Measurements from ENCODE around the gene FAM110D.

Gene FAM110D

DNA sequence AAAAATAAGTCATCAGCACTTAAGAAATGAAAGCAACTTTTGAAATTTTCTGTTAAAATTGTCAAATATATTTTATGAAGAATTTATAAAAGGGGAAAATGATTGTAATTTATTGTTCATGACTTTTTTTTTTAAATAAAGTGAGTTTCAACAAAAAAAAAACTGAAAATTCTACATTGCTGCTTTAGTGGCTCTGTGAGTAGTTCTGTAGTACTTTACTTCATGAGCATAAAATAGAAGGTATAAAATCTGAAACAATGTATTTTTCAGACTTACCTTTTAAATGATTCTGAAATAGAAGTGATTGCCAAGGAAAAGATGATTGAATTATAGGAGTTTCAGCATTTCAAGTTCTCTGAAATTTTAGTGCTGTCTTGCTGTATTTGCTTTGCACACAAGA is 33.5 kb upstream of the FAM110D start:
- H3K4me3 ChIP-seq (ENCODE audit: low read length), result no peak overlapping the region

DNA sequence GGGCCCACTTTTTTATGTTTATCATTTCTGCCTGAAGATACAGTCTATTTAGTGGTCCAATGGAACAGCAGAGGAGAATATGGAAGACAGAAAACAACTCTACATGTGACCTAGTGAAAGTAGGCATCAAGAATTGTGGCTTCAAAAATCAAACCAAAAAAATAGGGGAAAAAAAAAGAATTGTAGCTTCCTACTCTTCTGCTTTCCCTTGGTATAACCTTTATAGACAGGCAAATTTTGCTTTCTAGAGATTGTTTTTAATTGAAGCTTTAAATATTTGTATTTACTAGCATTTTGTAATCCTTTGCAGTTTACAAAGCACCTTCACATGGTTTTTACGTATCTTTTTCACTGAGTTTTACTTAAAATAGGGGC is 32.9 kb upstream of the FAM110D start:
- no peak overlapping the region for H3K4me3 ChIP-seq (ENCODE audit: low read length)
- DNase-seq (ENCODE audit: low read depth), result no peak
- TF ChIP-seq, protein P1, sequence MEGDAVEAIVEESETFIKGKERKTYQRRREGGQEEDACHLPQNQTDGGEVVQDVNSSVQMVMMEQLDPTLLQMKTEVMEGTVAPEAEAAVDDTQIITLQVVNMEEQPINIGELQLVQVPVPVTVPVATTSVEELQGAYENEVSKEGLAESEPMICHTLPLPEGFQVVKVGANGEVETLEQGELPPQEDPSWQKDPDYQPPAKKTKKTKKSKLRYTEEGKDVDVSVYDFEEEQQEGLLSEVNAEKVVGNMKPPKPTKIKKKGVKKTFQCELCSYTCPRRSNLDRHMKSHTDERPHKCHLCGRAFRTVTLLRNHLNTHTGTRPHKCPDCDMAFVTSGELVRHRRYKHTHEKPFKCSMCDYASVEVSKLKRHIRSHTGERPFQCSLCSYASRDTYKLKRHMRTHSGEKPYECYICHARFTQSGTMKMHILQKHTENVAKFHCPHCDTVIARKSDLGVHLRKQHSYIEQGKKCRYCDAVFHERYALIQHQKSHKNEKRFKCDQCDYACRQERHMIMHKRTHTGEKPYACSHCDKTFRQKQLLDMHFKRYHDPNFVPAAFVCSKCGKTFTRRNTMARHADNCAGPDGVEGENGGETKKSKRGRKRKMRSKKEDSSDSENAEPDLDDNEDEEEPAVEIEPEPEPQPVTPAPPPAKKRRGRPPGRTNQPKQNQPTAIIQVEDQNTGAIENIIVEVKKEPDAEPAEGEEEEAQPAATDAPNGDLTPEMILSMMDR (conservative IDR thresholded peaks at IDR 0.05; ENCODE audit: low read depth, low read length), result no peak

More for the DNA sequence above, 33.5 kb upstream of the FAM110D start:
- DNase-seq (ENCODE audit: low read depth), result no peak
- TF ChIP-seq, protein P1 (conservative IDR thresholded peaks at IDR 0.05; ENCODE audit: low read depth, low read length), result no peak

DNA sequence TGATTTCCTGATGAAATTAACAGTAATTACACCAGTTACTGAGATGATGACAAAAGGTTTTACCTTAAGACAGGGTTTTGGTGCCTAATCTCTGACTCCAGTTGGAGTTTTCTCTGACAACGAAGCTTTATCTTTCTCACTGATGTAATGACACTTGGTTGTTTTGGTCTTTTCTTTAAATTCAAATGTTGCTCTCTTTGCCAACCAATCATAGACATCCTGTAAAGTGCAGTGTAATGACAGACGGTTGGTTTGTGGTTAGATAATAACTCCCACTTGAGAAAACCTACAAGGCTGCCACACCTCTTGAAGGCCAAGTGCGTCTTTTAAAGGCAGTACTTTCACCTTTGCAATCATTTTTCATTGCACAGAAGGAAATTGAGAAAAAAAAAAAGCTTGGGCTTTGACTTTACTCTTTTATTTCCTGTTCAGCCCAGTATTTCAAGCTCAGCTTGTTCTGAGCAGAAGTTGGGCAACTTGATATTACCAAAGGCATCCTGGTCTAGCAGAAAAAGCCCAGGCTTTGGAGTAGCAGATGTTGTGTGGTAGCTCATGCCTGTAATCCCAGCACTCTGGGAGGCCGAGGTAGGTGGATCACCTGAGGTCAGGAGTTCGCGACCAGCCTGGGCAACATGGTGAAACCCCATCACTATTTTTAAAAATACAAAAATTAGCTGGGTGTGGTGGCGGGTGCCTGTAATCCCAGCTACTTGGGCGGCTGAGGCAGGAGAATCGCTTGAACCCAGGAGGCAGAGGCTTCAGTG is 32.4 kb upstream of the FAM110D start:
- no peak overlapping the region for H3K4me3 ChIP-seq (ENCODE audit: low read length)
- TF ChIP-seq, protein P1 (conservative IDR thresholded peaks at IDR 0.05; ENCODE audit: low read depth, low read length), result no peak
- no peak for DNase-seq (ENCODE audit: low read depth)

DNA sequence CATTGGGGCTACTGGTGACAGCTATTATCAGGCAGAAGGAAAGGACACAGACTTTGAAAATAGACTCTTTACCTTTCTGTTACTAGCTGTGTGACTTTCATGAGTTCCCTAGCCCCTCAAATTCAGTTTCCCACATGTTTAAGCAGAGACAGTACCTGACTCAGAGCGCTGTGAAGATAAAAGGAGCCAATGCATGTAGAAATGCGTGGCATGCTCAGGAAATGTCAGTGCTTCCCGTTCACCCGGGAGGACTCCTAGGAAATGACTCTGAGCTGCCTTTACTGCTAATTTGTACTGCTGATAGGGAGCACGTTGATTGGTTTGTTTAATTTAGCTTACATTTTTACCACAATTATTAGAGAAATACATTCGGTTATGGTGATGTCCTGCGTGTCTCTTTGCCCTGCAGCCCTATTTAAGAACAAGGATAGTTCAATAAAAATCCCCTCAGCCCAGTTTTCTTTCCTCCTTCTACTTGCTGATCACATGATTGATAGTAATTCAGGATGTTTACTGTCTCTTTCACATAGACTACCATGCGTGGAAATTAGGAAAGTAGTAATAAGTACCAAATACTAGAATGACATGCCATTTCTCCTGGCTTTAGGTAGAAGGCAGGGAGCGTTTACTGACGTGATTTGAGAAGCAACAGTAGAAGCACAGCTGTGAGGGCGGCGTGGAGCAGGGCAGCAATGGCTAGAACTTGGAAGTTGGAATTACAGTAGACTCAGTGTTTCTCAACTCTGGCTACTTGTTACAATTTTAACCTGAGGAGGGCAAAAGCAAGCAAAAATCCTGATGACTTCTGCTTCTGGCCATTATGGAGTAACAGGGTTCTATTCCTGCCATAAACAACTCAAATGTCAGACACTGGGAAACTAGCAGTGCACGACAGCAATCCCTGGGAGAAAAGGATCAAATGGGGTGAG is 31.4 kb upstream of the FAM110D start:
- H3K4me3 ChIP-seq (ENCODE audit: low read length), result no peak overlapping the region
- TF ChIP-seq, protein P1 (conservative IDR thresholded peaks at IDR 0.05; ENCODE audit: low read depth, low read length), result no peak
- DNase-seq (ENCODE audit: low read depth), result no peak

DNA sequence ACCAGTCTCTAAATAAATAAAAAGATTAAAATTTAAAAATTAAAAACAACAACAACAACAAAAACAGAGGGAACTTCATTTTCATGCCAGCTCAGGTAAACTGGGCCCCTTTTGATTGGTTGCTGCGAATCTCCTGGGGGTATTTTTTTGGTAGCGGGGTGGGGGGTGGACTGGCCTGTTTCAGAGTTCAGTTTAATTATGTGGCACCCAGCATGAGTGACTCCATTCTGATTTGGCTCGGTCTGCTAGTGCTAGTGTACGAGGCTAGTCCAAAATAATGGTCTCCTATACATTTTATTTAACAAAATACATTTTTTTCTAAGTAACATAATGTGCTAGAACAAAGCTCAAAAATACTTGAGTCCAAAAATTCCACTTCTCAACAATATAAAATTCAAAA is 29.1 kb upstream of the FAM110D start:
- TF ChIP-seq, protein P1 (conservative IDR thresholded peaks at IDR 0.05; ENCODE audit: low read depth, low read length), result no peak
- DNase-seq (ENCODE audit: low read depth), result no peak
- no peak overlapping the region for H3K4me3 ChIP-seq (ENCODE audit: low read length)

DNA sequence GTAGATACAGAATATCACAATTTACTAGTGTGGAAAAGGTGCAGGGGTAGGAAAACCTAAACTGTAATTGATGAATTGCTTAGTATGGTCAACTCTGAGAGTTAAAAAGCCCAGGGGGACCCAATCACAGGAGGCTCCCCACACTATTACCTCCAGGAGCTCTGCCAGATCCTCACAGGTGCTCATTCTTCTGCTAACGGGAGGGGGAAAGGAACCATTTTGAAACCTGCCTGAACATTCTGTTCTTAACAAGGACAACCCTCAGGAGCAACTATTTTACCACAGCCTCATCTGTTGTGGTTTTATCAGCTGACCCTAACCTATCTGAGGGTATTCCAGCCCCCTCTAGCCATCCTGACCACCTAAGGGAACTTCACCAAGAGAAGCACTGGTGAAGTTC is 28.2 kb upstream of the FAM110D start:
- no peak overlapping the region for H3K4me3 ChIP-seq (ENCODE audit: low read length)
- TF ChIP-seq, protein P1 (conservative IDR thresholded peaks at IDR 0.05; ENCODE audit: low read depth, low read length), result no peak
- DNase-seq (ENCODE audit: low read depth), result no peak
